ENCODE data around the gene C1orf232.

C1orf232 gene

DNA sequence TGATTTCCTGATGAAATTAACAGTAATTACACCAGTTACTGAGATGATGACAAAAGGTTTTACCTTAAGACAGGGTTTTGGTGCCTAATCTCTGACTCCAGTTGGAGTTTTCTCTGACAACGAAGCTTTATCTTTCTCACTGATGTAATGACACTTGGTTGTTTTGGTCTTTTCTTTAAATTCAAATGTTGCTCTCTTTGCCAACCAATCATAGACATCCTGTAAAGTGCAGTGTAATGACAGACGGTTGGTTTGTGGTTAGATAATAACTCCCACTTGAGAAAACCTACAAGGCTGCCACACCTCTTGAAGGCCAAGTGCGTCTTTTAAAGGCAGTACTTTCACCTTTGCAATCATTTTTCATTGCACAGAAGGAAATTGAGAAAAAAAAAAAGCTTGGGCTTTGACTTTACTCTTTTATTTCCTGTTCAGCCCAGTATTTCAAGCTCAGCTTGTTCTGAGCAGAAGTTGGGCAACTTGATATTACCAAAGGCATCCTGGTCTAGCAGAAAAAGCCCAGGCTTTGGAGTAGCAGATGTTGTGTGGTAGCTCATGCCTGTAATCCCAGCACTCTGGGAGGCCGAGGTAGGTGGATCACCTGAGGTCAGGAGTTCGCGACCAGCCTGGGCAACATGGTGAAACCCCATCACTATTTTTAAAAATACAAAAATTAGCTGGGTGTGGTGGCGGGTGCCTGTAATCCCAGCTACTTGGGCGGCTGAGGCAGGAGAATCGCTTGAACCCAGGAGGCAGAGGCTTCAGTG, 42.3 kb downstream of the C1orf232 start:
- peak overlapping the region; percentile 75 for H3K27ac ChIP-seq
- no peak for TF ChIP-seq ZFX (IDR thresholded peaks at IDR 0.05; ENCODE audit: borderline replicate concordance)

- peak overlapping the region; percentile 75 for H3K27ac ChIP-seq
- TF ChIP-seq CTCF (IDR thresholded peaks at IDR 0.05) (no peak), ZFX (IDR thresholded peaks at IDR 0.05; ENCODE audit: borderline replicate concordance) (no peak)
Measured at GRCh38 chr1:26125946-26126320, 42.8 kb downstream of the C1orf232 start.

GRCh38 chr1:26125382-26125781, 43.4 kb downstream of the C1orf232 start:
- TF ChIP-seq CTCF (IDR thresholded peaks at IDR 0.05) (no peak), ZFX (IDR thresholded peaks at IDR 0.05; ENCODE audit: borderline replicate concordance) (no peak)
- peak overlapping the region; percentile 75 for H3K27ac ChIP-seq

DNA sequence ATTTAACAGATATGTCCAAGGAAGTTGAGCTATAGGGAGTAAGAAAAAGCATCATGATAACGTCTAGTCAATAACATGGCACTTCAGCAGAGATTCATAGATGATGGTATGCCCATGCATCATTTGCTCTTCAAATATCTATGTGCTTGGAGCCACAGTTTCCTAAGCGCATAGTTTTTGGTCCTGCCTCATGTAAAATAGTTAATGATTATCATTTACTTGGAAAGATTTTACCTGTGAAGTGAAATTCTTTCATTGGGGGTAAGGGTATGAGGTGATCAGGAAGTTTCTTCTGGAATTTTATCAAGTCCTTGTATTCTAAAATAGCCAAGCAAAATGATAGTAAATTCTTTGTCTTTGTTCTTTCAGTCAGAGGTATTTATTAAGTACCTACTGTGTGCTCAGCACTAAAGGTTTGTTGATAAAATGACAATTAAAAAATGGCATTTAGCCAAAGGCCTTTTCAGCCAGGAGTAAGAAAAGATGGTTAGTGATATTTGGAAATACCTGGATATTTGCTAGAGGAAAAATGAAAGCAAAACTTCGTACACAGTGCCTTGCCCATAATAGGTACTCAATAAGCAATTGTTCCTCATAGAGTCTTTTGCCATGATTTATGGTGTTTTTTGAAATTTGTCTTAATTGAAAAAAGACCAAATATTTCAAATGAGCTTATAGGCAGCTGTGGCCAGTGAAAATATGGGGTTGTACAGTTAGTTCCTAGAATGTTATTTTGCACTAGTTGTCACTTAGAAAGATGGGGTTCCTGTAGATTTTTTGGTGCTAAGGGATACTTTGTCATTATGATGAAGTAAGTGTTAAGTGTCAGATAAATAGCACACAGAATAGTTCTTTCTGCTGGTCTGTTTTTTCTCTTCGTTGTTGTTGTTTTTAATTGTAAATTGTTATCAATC, 44.1 kb downstream of the C1orf232 start:
- no peak overlapping the region for H3K27ac ChIP-seq
- TF ChIP-seq CTCF (IDR thresholded peaks at IDR 0.05) (no peak), ZFX (IDR thresholded peaks at IDR 0.05; ENCODE audit: borderline replicate concordance) (no peak)

DNA sequence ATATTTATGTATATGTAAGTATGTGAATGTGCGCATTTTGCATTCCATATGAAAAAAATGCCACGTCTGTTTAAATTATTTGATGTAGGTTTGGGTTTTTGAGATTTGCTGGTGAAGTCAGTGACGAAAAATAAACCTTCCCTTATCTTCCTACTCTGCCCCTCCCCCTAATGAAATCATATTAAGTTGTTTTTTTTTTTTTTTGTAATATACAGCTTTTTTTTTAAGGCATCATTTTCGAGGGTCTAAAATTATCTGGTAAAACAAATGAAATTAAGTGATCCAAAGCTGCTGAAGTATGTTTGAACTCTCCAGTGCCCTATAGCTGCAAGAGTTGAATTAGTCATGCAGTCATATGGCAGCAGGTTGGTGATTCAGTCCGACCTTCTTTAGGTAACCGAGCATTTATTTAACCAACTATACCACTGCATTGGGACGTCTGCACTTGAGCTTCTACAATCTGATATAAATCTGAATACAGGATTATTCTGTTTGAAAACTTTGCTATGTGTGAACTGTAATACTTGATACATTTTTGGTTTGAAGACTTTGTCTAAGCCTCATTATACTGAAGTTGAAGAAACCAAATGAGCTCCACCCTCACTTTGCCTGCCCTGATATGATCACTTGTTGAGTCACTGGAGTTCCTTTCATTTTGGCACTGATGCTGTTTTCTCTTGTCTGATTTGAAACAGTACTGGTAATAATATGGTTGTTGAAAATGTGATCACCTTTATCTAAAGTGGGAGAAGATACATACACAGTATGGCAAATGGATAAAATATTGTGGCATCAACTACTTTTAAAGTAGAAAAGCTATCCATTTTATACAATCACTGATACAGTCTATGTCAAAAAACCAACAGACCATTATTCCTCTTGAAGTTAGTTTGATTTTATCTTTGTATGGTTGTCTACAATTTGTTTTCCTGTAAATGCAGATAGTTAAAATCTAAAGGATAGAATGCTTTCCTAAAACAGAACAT, 45.5 kb downstream of the C1orf232 start:
- TF ChIP-seq ZFX (IDR thresholded peaks at IDR 0.05; ENCODE audit: borderline replicate concordance) (no peak), CTCF (IDR thresholded peaks at IDR 0.05) (no peak)
- no peak overlapping the region for H3K27ac ChIP-seq

- H3K27ac ChIP-seq: peak overlapping the region; percentile 10; the same call in 1 of the 2 replicates
Measured at GRCh38 chr1:26121854-26122773, 46.6 kb downstream of the C1orf232 start.

More at GRCh38 chr1:26121854-26122773, 46.6 kb downstream of the C1orf232 start:
- TF ChIP-seq CTCF (IDR thresholded peaks at IDR 0.05) (no peak), ZFX (IDR thresholded peaks at IDR 0.05; ENCODE audit: borderline replicate concordance) (no peak)

All from 22Rv1 (cell line).